SHP77 treated with DMSO at 0.1 percent for 48 hours (cell line): ENCODE data around the gene CT45A10.
"Not testable (repeated sequence)": the region's sequence is repeated elsewhere in the genome, so short reads cannot be mapped to it uniquely, and the experiment has no call there.

ENCODE experiments used
- DNase-seq: peaks from one replicate; lab custom pipeline; 2025; lab: John Stamatoyannopoulos, UW

Gene CT45A10, protein sequence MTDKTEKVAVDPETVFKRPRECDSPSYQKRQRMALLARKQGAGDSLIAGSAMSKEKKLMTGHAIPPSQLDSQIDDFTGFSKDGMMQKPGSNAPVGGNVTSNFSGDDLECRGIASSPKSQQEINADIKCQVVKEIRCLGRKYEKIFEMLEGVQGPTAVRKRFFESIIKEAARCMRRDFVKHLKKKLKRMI

DNA sequence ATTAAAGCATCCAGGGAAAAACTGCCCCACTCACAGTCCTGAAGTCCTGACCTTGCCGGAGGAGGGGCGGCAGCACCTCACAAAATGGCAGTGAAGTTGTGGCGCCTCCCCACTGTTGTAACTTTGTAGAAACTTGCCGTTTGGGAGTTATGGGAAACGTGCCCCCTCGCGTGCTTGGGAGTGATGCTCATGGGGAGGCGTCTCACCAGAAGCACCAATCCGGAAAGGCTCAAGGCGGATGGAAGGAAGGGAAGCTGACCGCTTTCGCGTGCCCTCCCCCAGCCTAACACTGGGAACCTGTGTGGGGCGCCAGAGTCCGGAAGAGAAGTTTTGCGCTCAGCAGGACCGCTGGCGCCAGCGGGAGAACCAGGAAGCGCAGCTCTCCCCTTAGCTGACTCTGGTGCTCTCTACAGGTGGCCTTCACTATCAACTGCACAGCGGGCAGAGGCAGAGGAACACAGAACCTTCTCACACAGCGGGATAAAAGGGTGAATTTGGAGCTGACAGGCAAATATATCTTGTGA lies at the start of gene CT45A10, which contains the start of gene SAGE1:
Gene CT45A10 (minus strand): TSS at position 151 of the 524 bp plus-strand sequence. CDS start 8,100 bp downstream, outside the sequence.
Gene SAGE1 (plus strand): TSS at position 423 of the 524 bp plus-strand sequence. CDS start 2,527 bp downstream, outside the sequence.
- no peak for DNase-seq

DNA sequence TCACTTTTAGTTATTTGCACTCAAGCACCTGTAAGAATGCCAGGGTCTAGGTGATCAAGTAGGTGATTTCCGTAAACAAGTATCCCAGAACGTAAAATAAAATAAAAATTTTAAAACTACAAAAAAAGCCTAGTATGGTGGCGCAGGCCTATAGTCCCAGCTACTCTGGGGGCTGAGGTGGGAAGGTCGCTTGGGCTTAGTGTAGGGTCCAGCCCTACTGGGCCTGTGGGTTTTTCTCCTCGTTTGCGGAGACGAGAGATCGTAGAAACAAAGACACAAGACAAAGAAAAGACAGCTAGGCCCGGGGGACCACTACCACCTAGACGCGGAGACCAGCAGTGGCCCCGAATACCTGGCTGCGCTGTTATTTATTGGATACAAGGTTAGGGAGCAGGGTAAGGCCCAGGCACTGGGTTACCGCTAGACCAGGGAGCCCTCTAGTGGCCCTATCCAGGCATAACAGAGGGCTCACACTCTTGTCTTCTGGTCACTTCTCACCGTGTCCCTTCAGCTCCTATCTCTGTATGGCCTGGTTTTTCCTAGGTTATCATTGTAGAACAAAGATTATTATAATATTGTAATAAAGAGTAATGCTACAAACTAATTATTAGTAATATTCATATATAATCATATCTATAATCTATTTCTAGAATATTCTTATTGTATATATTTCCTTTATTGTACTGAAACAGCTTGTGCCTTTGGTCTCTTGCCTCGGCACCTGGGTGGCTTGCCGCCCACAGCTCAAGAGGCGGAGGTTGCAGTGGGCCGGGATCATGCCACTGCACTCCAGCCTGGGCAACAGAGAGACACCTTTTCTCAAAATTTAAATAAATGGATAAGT lies 38.6 kb upstream of the CT45A10 start:
- DNase-seq: peak; percentile 10

DNA sequence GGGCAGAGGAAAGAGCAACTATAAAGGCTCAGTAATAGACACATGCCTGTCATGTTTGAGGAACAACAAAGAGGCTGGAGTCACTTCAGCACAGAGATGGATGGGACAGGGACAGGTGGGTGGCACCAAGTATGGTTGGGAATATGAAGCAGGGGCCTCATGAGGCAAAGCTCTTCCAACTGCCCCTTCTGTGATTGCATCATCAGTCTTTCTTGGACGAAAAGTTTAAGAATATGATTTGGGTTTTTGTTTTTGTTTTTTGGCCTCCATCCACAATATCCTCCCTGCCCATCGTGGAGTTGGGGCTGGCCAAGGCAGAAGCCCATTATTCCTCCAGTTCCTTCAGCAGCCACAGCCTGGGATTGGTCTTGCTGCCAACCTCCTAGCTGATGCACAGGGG lies 34.7 kb upstream of the CT45A10 start:
- DNase-seq: no peak

DNA sequence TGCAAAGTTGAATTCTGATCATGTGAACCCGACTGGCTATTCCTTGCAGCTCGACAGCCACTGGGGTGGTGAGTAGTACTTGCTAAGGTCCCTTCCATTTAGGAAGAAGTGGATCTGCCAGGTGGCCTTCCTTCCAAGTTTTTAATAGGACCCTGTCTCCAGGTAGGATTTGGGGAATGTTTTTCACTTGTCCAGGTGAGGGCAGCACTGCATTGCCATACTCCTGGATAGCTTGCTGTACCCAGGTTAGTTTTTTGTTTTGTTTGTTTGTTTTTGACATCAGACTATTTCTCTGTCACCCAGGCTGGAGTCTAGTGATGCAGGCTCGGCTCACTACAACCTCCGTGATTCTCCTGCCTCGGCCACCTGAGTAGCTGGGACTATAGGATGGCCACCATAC lies 30.1 kb upstream of the CT45A10 start:
- no peak for DNase-seq

DNA sequence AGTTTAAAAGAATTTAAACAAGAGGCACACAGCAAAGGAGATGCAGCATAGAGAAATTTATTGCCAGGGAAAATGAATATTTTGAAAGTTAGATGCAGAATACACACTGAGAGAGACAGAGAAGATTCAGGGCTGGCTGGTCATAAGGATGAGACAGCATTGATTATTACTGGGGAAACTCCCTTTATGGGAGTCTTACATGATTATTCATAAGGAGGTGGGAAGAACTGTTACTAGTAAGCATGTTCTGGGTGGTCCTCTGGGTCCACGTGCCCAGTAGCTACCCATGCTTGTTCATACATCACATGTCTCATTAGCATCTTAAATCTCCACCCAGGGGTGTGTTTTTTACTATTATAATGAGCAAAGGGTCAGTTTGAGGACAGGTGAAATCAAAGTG lies 27.3 kb upstream of the CT45A10 start:
- DNase-seq: not testable (repeated sequence)

DNA sequence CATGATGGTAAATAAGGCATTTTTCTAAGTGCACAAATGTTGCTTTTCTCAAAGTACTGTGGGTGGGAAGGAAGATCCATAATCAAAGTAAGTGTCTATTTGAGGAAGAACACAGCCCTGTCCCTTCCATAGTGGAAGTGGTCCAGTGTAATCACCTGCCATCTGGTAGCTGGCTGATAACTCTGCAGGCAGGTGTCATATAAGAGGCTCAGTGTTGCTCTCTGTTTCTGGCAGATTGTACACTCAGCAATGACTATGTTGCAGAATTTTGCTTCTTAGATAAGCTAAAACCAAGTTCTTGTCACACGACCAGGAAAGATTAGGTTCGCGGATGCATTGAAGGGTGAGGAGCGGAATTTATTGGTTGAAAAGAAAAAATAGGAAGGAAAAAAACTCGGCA lies 21.2 kb upstream of the CT45A10 start:
- no peak for DNase-seq

DNA sequence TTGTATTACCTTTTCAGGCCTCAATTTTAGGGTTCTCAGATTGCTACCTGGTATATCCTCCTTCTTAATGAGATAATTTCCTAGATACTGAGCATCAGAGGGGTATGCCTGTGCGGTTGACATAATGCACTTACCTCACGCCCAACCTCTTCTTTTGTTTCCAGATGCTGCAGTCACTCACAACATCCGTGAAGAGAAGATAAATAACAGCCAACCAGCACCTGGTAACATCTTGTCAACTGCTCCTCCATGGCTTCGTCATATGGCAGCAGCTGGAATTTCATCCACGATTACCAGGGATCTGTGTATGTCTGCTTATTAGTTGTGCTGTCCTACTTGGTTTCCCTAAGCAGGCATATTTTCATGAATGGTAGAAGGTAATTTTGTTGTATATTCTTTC lies 17.0 kb upstream of the CT45A10 start:
- DNase-seq: no peak

DNA sequence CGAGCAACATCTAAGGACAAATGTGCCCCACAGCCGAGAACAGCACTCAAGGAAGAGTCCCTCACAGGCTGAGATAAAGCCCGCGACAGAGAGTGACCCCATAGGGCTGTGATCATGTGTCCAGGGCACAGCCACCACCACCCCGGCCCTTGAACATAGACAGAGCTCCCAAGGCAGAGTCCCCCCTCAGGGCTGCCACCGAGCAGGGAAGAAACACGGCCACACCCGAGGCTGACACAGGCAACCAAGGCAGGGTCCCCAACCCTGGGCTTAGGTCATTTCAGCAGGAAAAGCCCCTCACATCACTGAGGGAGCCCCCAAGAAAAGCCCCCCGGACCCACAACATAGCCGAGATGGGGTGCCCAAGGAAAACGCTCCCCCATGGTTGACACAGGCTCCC lies 463 bp downstream of the CT45A10 start:
- DNase-seq: no peak

DNA sequence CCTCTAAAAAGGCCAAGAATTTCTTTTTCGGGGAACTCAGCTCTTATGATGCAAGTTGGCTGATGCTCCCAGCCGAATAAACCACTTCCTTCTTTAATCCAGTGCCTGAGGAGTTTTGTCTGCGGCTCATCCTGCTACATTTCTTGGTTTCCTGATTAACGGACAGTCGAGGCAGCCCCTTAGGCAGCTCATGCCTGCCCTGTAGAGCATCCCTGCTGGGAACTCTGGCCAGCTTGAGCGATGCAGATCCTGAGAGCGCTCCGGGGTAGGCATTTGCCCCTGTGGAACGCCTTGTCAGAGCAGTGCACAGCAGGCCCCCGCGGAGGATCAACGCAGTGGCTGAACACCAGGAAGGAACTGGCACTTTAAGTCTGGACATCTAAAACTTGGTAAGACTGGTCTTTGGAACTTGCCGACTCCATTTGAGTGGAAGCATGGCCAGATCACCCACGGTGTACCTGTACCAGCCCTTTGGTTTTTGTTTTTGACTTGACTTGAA lies 3.1 kb downstream of the CT45A10 start:
- DNase-seq: no peak

DNA sequence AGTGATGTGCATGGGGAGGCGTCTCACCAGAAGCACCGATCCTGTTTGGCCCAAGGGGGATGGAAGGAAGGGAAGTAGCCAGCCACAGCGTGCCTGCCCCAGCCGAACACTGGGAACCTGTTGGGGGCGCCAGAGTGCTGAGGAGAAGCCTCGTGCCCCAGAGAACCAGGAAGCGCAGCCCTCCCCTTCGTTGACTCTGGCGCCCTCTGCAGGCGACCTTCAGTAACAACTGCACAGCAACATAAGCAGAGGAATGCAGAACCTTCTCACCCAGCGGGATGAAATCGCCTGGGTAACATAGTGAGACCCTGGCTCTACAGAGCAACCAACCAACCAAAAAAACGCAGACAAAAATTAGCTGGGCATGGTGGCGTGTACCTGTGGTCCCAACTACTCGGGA lies 4.3 kb downstream of the CT45A10 start:
- not testable (repeated sequence) for DNase-seq

DNA sequence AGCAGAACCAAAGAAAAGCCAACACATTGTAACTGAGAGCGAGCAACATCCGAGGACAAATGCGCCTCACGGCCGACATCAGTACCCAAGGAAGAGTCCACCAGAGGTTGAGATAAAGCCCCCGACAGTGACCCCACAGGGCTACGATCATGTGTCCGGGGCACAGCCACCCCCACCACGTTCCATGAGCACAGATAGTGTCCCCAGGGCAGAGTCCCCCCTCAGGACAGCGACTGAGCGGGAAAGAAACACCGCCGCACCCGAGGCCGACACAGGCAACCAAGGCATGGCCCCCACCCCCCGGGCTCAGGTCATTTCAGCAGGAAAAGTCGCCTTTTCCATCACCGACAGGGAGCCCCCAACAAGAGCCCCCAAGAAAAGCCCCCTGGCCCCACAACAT lies 5.0 kb downstream of the CT45A10 start:
- DNase-seq: not testable (repeated sequence)

DNA sequence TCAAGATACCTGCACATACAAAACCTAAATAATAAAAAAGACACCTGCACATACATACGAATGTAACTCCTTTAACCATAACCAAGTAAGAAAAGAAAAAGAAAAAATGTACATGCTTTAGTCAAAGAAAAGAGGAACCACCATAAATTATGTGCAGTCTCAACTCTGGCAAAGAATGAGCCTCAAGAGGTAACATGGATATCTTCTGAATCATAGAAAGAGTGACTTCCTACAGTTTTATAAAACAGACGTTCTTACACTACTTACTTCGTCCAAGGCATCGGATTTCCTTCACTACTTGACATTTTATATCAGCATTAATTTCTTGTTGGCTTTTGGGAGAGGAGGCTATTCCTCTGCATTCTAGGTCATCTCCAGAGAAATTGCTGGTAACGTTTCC lies 10.5 kb downstream of the CT45A10 start:
- not testable (repeated sequence) for DNase-seq

DNA sequence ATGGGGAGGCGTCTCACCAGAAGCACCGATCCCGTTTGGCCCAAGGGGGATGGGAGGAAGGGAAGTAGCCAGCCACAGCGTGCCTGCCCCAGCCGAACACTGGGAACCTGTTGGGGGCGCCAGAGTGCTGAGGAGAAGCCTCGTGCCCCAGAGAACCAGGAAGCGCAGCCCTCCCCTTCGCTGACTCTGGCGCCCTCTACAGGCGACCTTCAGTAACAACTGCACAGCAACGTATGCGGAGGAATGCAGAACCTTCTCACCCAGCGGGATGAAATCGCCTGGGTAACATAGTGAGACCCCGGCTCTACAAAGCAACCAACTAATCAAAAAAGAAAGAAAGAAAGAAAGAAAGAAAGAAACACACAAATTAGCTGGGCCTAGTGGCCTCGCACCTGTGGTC lies 21.5 kb downstream of the CT45A10 start, which contains the start of gene CT45A9:
Gene CT45A9 (minus strand): TSS at position 101 of the 400 bp plus-strand sequence. CDS start 3,751 bp downstream, outside the sequence.
- not testable (repeated sequence) for DNase-seq

DNA sequence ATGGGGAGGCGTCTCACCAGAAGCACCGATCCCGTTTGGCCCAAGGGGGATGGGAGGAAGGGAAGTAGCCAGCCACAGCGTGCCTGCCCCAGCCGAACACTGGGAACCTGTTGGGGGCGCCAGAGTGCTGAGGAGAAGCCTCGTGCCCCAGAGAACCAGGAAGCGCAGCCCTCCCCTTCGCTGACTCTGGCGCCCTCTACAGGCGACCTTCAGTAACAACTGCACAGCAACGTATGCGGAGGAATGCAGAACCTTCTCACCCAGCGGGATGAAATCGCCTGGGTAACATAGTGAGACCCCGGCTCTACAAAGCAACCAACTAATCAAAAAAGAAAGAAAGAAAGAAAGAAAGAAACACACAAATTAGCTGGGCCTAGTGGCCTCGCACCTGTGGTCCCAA lies 38.8 kb downstream of the CT45A10 start, which contains the start of gene CT45A8:
Gene CT45A8 (minus strand): TSS at position 101 of the 400 bp plus-strand sequence. CDS start 3,755 bp downstream, outside the sequence.
- DNase-seq: not testable (repeated sequence)

DNA sequence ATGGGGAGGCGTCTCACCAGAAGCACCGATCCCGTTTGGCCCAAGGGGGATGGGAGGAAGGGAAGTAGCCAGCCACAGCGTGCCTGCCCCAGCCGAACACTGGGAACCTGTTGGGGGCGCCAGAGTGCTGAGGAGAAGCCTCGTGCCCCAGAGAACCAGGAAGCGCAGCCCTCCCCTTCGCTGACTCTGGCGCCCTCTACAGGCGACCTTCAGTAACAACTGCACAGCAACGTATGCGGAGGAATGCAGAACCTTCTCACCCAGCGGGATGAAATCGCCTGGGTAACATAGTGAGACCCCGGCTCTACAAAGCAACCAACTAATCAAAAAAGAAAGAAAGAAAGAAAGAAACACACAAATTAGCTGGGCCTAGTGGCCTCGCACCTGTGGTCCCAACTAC lies 56.1 kb downstream of the CT45A10 start, which contains the start of gene CT45A7:
Gene CT45A7 (minus strand): TSS at position 101 of the 400 bp plus-strand sequence. CDS start 3,747 bp downstream, outside the sequence.
- not testable (repeated sequence) for DNase-seq
